Globus pallidus (tissue), 1 donor: ENCODE data around the gene CDKN1A.
A peak's percentile ranks its signal among the peaks of the same experiment; 100 is the strongest.

Experiments
- DNase-seq: peaks from one replicate; pipeline ENCODE4 v3.0.0-alpha.2; 2015; ENCODE audit warnings: low spot score

The CDKN1A gene

DNA sequence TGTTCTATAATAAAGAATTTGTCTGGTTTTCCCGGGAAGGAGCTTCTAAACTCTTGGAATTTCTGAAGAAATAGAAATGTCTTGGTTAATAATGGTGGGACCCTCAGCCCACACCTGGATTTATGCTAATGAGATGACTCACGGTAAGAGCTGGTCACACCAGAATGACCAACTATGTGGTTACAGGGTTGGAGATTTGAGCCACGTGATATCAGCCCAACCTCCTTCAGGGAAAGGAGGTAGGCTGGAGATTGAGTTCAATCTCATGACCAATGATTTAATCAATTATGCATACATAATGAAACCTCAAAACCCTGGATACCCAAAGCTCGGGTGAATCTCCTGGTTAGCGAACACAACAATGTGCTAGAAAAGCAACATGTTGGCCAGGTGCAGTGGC, 22.1 kb upstream of the CDKN1A start:
- DNase-seq = no peak

DNA sequence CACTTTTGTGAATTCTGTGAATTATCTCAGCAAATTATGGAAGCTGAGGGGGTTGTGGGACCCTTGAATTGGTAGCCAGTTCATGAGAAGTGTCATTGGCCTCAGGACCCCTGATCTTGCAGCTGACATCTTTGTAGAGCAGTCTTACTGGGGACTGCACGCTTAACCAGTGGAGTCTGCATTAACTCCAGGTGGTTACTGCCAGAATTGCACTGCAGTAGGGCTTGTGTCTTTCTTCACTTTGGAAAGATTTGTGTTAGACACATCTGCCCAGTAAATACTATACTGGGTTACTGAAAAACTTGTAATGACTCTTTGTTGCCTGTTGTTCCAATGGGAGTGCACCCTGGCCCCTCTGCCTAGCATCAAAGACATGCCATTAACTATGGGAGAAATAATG, 21.2 kb upstream of the CDKN1A start:
- no peak for DNase-seq

DNA sequence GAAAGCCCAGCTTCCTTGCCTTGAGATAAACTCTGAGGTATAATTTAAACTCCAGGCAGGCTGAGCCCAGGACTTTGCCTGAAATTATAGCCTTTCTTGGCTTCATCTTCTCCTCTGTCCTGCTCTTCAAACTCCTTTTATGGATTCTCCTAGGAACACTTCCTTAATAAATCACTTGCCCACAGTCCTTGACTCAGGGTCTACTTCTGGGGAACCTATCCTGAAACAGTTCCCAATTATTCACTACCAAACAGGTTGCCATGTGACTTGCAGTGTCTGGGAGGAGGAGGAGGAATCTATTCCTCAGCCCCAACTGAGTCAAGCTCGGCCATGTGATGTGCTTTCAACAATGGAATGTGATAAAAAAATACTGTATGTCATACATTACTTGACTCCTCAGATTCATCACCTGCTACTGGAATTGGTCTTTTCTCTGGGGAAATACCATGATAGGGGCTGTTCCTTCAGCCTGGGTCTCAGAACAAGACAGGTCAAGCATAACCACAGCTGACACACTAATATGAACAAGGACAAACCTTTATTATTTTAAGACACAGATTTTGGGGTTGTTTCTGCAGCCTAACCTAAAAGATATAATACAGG, 20.5 kb upstream of the CDKN1A start:
- DNase-seq = no peak

DNA sequence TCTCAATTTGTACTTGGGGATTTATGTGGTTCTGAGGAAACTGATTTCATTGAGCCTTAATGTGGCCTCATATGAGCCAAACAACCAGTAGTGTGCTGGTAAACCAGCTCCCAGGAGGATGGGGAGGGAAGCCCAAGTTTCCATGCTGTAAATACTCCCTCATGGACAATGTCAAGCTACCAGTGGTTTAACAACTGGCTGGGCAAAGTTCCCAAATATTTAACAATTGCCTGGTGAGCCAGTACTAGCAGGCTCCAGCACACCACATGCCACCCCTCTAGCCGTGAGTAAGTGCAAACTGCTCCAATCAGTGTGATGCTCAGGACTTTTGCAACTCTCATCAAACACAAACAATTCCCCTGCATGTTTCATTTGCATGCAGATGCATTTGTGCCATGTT, 19.2 kb upstream of the CDKN1A start:
- DNase-seq = no peak

DNA sequence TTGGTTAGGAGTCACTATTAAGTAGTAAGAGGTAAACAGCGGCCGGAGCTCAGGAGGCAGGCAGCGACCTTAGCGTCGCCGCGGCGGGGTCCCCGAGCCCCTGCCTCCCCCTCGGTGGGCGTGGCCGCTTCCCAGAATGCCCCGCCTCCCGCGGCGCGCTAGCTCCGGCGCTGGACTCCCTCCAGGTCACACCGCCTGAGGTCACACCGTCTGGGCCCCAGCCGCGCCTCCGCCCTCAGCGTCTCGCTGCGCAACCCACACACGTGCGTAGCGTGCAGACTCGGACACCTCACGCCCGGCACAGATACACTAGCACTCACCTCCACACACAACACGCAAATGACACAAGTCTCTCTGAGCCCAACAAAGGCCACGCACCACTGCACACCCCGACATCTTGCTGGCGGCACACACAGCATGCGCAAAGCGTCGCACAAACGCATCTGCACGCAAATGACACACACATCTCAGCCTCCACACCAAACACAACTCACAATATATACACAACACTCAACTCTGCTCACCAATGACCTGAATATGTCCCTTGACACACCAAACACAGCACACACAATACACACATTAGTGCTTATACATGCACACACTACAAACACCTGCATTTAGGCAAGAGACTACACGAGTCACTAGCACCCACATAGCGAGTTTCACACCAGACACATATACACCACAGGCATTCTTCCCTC, 17.6 kb upstream of the CDKN1A start:
- no peak for DNase-seq

DNA sequence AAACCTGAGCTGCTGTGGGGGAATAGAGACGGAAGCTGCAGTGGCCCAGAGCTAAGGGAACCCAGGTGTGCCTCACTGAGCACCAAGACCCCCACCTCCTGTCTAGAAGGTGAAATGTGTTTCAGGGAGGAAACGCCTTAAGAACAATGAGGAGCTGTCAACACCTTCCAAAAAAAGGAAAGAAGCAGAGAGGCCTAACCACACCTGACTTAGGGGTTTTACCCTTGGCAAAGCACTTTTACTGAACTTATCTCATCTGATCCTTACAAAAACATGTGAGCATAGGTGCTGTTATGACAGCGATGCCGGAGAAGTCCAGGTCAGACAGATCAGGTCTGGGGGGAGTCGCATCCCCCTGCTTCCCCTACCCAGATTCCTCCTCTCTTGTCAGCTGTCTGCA, 16.1 kb upstream of the CDKN1A start:
- DNase-seq = no peak

DNA sequence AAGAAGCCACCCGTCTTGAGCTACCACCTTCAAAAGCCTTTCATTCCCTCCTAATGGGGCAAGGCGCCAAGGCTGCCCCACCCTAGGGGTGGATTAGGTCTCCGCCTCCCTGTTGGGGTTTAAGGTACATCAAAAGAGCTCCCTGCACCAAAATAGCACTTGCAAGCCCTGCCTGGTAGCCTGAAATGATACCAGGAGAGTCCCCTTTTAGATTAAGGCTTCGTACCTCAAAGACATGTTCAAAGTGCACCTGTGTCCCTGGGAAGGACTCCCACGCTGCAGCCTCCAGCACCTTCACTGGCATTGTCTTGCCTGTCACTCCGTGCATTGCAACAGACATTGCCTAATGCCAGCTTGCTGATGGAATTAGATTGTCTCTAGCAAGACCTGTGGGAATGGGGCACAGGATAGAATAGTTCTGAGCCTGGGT, 15.7 kb upstream of the CDKN1A start:
- no peak for DNase-seq

DNA sequence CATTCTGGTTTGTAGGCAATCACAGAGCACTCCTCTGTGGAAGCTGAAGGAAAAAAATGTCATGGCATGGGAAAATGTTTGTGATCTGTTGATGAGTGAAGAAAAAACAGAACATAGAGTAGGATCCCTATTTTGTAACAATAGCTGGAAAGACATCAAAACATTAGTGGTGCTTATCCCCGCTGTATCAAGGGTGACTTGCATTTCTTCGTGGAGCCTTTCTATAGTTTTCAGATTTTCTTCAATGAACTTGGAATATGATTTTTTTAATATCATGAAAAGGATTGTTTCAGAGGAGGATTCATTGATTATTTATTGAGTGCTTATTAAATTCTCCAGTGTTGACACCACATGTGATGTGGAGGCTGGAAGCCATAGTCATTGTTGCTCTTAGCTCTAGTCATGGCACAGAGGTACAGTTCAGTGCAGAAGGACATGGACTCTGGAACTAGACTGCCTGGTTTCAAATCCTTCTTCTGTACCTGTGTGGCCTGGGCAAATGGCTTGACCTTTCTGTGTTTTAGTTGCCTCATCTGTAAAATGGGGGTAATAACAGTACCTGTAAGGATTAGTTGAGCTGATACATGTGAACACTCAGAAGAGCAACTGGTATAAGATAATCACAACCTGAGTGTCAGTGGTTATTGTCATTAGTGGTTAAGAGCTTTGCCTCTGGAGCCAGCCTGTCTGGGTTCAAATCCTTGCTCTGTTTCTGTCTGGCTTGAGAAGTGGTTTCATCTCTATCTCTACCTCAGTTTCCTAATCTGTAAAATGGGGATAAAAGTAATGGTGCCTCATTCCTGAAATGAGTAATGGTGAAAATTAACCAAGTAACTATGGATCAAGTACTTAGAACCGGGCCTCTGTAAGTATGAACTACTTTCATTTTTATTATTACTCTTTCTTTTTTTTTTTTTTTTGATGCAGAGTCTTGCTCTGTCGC, 14.7 kb upstream of the CDKN1A start:
- DNase-seq = no peak

DNA sequence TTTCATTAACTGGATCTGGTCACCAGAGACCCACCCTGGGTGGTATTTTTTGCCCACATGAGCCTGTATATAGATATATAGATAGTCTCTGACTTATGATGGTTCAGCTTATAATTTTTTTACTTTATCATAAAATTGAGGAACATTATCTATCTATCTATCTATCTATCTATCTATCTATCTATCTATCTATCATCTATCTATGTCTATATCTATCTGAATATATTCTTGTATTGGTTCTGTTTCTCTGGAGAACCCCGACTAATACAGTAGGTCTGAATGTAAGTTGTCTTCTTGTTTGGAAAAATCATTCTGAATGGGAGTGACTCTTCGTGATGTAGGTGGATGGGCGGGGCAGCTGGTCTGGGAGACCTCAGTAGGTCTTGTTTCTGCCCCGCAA, 13.3 kb upstream of the CDKN1A start:
- no peak for DNase-seq

DNA sequence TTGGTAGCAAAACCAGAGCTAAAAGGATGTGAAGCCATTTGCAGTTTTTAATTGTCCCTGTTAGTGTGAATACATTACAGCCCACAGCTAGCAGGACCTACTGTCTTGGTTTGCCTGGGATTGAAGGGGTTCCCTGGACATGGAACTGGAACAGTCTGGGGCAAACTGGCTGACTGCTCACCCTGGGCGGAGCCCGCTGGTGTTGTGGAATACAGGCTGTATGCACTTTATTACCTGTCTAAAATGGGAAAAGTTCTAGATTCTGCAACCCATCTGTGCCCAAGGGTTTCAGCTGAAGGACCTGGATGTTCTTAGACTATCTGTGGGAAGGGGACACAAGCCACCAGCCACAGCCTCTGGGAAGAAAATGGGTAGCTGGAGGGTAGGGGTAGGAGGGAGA, 12.2 kb upstream of the CDKN1A start:
- no peak for DNase-seq

DNA sequence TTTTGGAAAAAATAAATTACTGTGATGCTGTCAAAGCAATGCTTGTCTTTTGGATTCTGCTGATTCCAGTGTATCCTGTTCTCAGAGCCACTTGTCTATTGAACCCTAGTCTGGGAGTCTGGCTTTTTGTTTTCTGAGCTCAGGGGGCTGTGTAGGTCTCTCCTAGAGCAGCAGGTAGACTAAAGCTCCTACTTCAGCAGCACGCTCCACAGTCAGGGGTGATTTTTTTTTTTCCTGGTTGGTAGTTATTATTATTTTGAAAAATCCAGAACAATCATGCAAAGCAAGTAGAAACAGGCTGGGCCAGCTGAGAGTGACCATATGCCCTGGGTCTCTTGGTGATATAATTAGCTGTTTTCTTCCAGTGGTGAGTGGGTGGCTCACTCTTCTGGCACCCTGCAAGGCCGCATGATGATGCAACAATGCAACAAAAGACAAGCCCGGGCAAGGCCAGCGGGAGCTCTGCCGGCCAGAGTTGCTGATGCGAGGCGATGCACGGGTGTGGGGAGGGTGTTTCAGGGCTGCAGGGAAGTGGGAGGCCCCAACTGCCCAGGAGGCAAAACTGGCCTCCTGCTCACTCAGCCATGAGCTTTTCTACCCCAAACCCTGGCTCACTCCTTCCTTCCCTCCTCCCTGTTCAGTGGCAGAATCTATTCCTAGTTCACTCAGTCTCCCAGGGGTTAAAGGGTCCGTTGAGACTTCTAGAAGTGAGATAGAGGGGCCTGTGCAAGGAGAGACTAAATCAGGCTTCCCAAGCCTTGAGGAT, 11.5 kb upstream of the CDKN1A start:
- DNase-seq = peak; percentile 80

DNA sequence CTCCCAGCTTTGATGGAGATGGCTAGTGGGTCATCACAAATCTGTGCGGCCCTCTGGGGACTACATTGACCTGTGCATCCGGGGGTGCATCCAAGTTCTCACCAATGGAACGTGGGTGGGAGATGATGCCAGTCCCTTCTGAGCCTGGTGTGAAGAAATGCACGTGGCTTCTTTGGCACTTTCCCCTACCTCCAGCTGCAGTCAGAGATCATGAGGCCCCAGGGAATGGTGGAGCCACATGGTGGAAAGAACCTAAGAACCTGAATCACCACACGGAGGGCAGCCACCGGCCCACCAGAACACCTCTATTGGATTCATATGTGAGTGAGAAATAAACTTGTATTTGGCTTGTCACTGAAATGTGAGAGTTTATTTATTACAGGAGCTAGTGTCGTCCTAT, 9.9 kb upstream of the CDKN1A start:
- no peak for DNase-seq

DNA sequence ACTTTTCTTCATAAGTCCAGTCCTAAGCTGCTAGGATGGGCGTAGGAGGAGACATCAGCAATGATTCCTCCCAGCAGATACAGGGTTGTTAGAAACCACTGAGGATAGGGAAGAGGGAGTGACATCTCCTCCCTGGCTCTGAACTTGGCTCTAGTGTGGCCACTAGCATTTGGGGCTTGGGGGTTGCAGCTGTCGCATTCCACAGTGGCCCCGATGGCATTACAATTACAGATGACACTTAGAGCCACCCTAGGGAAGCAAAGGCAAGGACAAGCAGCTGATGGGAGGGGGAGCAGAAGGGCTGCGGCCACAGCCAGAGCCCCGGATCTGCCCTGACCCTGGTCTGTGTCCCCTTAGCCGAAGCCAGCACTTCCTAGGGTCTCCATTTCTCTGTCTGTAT, 9.5 kb upstream of the CDKN1A start:
- no peak for DNase-seq

DNA sequence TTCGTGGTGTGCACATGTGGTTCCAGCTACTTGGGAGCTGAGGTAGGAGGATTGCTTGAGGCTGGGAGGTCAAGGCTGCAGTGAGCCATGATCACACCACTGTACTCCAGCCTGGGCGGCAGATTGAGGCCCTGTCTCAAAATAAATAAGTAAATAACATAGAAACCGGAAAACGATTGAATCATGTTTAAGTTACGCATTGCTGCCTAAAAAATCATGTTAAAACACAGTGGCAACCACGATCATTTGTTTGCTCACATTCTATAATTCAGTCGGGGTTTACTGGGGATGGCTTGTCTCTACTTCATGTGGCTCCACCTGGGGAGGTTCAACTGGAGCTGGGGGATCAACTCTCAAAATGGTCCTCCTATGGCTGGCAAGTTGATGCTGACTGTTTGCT, 8.2 kb upstream of the CDKN1A start:
- no peak for DNase-seq

DNA sequence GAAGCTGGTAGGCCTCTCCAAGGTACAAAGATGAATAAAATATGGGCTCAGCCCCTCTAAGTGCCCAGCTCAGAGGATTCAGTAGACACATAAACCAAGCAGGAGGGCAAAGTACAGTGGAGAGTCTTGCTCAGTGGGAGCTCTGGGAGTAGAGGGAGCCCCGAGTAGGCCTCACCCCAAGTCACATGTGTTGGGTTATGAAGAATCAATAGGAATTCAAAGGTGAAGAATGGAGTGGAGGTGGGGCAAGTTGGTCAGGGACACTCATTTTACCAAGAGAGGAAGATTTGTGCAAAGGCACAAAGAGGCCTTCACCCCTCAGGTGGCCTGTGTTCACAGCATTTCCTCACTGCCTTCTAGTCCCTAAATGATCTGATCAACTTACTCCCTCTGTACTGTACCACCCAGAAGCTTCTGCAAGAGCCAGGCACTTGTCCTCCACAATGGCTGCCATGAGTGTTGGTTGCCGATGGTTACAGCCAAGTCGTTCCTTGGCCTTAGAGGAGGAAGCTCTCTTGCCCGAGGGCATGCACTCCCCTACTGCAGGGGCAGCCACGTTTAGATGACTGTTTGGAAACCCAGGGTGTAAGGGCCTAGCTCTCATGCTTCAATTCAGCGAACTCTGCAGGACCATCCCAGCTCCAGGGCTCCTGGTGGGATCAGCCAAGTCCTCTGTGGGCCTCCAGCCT, 6.7 kb upstream of the CDKN1A start:
- no peak for DNase-seq

DNA sequence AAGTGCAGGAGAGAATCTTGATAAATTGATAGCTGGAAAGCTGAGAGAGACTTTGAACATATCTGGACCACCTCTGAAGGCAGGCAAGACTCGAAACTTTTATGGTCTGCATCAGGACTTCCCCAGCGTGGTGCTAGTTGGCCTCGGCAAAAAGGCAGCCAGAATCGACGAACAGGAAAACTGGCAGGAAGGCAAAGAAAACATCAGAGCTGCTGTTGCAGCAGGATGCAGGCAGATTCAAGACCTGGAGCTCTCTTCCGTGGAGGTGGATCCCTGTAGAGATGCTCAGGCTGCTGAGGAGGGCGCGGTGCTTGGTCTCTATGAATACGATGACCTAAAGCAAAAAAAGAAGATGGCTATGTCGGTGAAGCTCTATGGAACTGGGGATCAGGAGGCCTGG, 4.6 kb upstream of the CDKN1A start:
- DNase-seq = no peak

DNA sequence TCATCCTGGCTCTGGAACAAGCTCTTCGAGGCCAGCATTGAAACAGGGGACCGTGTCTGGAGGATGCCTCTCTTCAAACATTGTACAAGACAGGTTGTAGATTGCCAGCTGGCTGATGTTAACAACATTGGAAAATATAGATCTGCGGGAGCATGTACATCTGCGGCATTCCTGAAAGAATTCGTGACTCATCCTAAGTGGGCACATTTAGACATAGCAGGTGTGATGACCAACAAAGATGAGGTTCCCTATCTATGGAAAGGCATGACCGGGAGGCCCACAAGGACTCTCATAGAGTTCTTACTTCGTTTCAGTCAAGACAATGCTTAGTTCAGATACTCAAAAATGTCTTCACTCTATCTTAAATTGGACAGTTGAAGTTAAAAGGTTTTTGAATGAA, 3.6 kb upstream of the CDKN1A start:
- no peak for DNase-seq

DNA sequence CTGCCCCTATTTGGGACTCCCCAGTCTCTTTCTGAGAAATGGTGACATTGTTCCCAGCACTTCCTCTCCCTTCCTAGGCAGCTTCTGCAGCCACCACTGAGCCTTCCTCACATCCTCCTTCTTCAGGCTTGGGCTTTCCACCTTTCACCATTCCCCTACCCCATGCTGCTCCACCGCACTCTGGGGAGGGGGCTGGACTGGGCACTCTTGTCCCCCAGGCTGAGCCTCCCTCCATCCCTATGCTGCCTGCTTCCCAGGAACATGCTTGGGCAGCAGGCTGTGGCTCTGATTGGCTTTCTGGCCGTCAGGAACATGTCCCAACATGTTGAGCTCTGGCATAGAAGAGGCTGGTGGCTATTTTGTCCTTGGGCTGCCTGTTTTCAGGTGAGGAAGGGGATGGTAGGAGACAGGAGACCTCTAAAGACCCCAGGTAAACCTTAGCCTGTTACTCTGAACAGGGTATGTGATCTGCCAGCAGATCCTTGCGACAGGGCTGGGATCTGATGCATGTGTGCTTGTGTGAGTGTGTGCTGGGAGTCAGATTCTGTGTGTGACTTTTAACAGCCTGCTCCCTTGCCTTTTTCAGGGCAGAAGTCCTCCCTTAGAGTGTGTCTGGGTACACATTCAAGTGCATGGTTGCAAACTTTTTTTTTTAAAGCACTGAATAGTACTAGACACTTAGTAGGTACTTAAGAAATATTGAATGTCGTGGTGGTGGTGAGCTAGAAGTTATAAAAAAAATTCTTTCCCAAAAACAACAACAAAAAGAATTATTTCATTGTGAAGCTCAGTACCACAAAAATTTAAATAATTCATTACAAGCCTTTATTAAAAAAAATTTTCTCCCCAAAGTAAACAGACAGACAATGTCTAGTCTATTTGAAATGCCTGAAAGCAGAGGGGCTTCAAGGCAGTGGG, 2.1 kb upstream of the CDKN1A start:
- no peak for DNase-seq

DNA sequence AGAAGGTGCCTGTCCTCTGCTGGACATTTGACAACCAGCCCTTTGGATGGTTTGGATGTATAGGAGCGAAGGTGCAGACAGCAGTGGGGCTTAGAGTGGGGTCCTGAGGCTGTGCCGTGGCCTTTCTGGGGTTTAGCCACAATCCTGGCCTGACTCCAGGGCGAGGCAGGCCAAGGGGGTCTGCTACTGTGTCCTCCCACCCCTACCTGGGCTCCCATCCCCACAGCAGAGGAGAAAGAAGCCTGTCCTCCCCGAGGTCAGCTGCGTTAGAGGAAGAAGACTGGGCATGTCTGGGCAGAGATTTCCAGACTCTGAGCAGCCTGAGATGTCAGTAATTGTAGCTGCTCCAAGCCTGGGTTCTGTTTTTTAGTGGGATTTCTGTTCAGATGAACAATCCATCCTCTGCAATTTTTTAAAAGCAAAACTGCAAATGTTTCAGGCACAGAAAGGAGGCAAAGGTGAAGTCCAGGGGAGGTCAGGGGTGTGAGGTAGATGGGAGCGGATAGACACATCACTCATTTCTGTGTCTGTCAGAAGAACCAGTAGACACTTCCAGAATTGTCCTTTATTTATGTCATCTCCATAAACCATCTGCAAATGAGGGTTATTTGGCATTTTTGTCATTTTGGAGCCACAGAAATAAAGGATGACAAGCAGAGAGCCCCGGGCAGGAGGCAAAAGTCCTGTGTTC, 1.3 kb upstream of the CDKN1A start:
- no peak for DNase-seq
